Esophagus squamous epithelium (tissue), 5 donors: ENCODE results near the gene DTX3. TPM values are rescaled to one million over a fixed set of nuclear protein-coding genes. Genes with fewer than 3 reads are reported as not detected.

ENCODE experiments used
- DNase-seq: peaks from one replicate; lab custom pipeline; 2025; lab: John Stamatoyannopoulos, UW
- H3K27ac ChIP-seq, 4 donors: fragments of 200-600 bp; sonication (generic); one replicate each; pipeline ENCODE4 v1.5.1; 2016 to 2019; ENCODE audit warnings: mild to moderate bottlenecking in 1 of 4
- H3K27me3 ChIP-seq, 4 donors: fragments of 200-600 bp; sonication (generic); 1 replicate in 3 of 4; 2 replicates in 1 of 4; pipeline versions ENCODE4 v1.5.1 to v1.6.0; 2017 to 2021; ENCODE audit warnings: antibody characterized with exemption in 1 of 4
- H3K36me3 ChIP-seq, 3 donors: fragments of 200-600 bp; sonication (generic); one replicate each; pipeline ENCODE4 v1.5.1; 2016 to 2019
- H3K4me1 ChIP-seq, 3 donors: fragments of 200-600 bp; sonication (generic); one replicate each; pipeline ENCODE4 v1.5.1; 2017 to 2019
- H3K4me3 ChIP-seq, 4 donors: fragments of 200-600 bp; sonication (generic); 1 replicate in 3 of 4; 2 replicates in 1 of 4; pipeline ENCODE4 v1.5.1; 2016 to 2019; ENCODE audit warnings: mild to moderate bottlenecking in 2 of 4, moderate library complexity in 1 of 4
- H3K9me3 ChIP-seq, 3 donors: fragments of 200-600 bp; sonication (generic); one replicate each; pipeline ENCODE4 v1.5.1; 2016 to 2019
- CTCF ChIP-seq, 6 experiments: fragments of 450-650 bp in 4 of 6; fragments of 200-600 bp in 2 of 6; sonication (generic) in 2 of 6; IDR thresholded peaks; one replicate each; pipeline ENCODE4 v1.5.1; 2016 to 2019; ENCODE audit warnings: antibody characterized with exemption in 6 of 6, mild to moderate bottlenecking in 4 of 6, moderate library complexity in 4 of 6
- POLR2A ChIP-seq, 4 donors: fragments of 450-650 bp; IDR thresholded peaks; one replicate each; pipeline ENCODE4 v1.6.1; 2017; ENCODE audit warnings: antibody characterized with exemption in 4 of 4, mild to moderate bottlenecking in 4 of 4, moderate library complexity in 3 of 4
- WGBS, 2 donors: methylation state at CpG; one replicate each; pipeline ENCODE4 v1.1.5; 2018; 5-methylcytosine and 5-hydroxymethylcytosine counted together
- intact Hi-C: fragments of 100-400 bp; cut with DNase I; formaldehyde crosslinking; loops from one replicate; pipeline ENCODE4 v1.15.0; 2022
- total RNA-seq, 4 donors: library from RNA; depleted of rRNA; stranded (reverse); fragments of >200 nt; gene quantifications; one replicate each; pipeline ENCODE4 v1.1.0, GENCODE V29; 2016
- donor health status: DM: yes; HTN: yes; CAD: no.

The DTX3 gene
- total RNA-seq, 4 donors from 2014 or later: 1.6 to 16.6 (median 5.6) TPM

GRCh38 chr12:57591782-57592325, 12.8 kb upstream of the DTX3 start:
- Histone ChIP-seq H3K27ac (peak overlapping the region; percentile 83 to 85 (median 84)), H3K27me3 (peaks cover 0 to 9% (median 0%) of the 10 kb centered on the region in 4 donors), H3K4me1 (peaks cover 0 to 28% (median 9%) of the 10 kb centered on the region in 3 donors), H3K36me3 (peaks cover 0 to 32% (median 6%) of the 10 kb centered on the region in 3 donors), H3K4me3 (peak overlapping the region; percentile 73 to 94 (median 76)), H3K9me3 (no peaks in the 10 kb centered on the region)
- intact Hi-C loops: no loop called here
- WGBS, 2 donors: 46 to 50% methylated on average over 8 to 10 of the region's 10 CpGs
- DNase-seq: no peak
- no peak for TF ChIP-seq POLR2A (IDR thresholded peaks at IDR 0.05)
- no peak for TF ChIP-seq CTCF (IDR thresholded peaks at IDR 0.05)

- 56 to 68% methylated on average over 2 of the region's 2 CpGs for WGBS, 2 donors
Measured at GRCh38 chr12:57592551-57593165, 12.0 kb upstream of the DTX3 start.

GRCh38 chr12:57593187-57593586, 11.4 kb upstream of the DTX3 start:
- H3K9me3 ChIP-seq: no peaks in the 10 kb centered on the region
- no peak for TF ChIP-seq CTCF (IDR thresholded peaks at IDR 0.05)
- no peak for TF ChIP-seq POLR2A (IDR thresholded peaks at IDR 0.05)
- intact Hi-C loops: no loop called here
- no peak overlapping the region for H3K4me3 ChIP-seq
- WGBS, 2 donors: 80% methylated on average over 4 of the region's 4 CpGs
- H3K36me3 ChIP-seq: peaks cover 0 to 45% (median 6%) of the 10 kb centered on the region in 3 donors
- no peaks in the 10 kb centered on the region for H3K27me3 ChIP-seq
- DNase-seq: no peak
- H3K4me1 ChIP-seq: peaks cover 0 to 28% (median 9%) of the 10 kb centered on the region in 3 donors
- H3K27ac ChIP-seq: no peak overlapping the region

More at GRCh38 chr12:57592551-57593165, 12.0 kb upstream of the DTX3 start:
- H3K4me3 ChIP-seq: no peak overlapping the region
- H3K9me3 ChIP-seq: no peaks in the 10 kb centered on the region
- peaks cover 0 to 28% (median 9%) of the 10 kb centered on the region in 3 donors for H3K4me1 ChIP-seq
- TF ChIP-seq CTCF (IDR thresholded peaks at IDR 0.05): no peak
- no peak for TF ChIP-seq POLR2A (IDR thresholded peaks at IDR 0.05)
- DNase-seq: no peak
- intact Hi-C loops: no loop called here
- no peak overlapping the region for H3K27ac ChIP-seq
- peaks cover 0 to 40% (median 6%) of the 10 kb centered on the region in 3 donors for H3K36me3 ChIP-seq
- H3K27me3 ChIP-seq: peaks cover 0 to 5% (median 0%) of the 10 kb centered on the region in 4 donors

DNA sequence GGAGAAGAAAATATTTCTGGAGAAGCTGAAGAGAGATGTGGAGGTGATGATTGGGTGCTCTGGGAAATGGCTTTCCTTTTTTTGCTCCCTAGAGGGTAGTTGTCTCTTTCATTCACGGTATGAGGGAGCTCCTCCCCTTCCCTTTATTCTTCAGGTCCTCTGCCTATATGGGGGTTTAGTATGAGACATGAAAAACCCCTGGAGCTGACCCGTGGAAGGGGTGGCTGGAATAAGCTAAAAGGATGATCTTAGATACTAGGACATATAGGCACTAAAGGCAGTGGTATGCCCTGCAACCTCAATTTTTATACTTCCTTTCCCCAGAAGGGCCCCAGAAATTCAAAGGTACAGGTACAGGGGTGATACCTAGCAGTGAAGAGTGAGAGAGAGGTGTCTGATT, 4.2 kb upstream of the DTX3 start:
- Histone ChIP-seq H3K4me1 (peaks cover 14 to 24% (median 17%) of the 10 kb centered on the region in 3 donors), H3K36me3 (peaks cover 4 to 71% (median 23%) of the 10 kb centered on the region in 3 donors), H3K4me3 (no peak overlapping the region), H3K27ac (no peak overlapping the region), H3K27me3 (peaks cover 0 to 7% (median 0%) of the 10 kb centered on the region in 4 donors), H3K9me3 (no peaks in the 10 kb centered on the region)
- intact Hi-C loops: no loop called here
- DNase-seq: no peak
- TF ChIP-seq CTCF (IDR thresholded peaks at IDR 0.05) (no peak), POLR2A (IDR thresholded peaks at IDR 0.05) (no peak)
- WGBS, 2 donors: 52 to 72% methylated on average over 2 of the region's 2 CpGs

DNA sequence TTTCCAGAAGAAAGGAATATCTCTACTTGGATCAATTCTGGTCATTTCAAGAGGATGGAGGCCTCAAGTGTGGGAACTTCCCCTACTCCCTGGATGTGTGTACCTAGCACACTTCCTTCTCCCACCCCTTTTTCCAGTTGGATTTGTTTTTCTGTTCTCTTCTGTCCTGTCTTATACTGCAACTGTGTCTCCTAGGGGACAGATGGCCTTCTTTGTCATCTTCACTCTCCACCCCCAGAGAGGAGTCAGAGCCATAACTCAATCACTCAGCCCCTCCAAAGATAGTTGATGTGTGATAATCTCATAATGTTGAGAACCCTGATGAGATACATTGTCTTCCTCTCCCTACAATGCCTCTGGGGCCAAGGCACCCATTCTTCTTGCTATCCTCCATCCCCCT, 2.1 kb upstream of the DTX3 start:
- Histone ChIP-seq H3K27ac (no peak overlapping the region), H3K4me1 (peaks cover 21 to 34% (median 21%) of the 10 kb centered on the region in 3 donors), H3K27me3 (peaks cover 0 to 7% (median 0%) of the 10 kb centered on the region in 4 donors), H3K4me3 (no peak overlapping the region), H3K36me3 (peaks cover 4 to 59% (median 17%) of the 10 kb centered on the region in 3 donors), H3K9me3 (no peaks in the 10 kb centered on the region)
- no peak for DNase-seq
- no peak for TF ChIP-seq POLR2A (IDR thresholded peaks at IDR 0.05)
- no peak for TF ChIP-seq CTCF (IDR thresholded peaks at IDR 0.05)
- intact Hi-C loops: no loop called here
